Fibroblast of skin of right biceps (primary cell): ENCODE measurements around the gene CTNNB1.
"Not testable (repeated sequence)": the region's sequence is repeated elsewhere in the genome, so short reads cannot be mapped to it uniquely, and the experiment has no call there.

Source experiments
- DNase-seq: peaks from one replicate; pipeline ENCODE4 v3.0.0-alpha.2; 2013

The CTNNB1 gene

DNA sequence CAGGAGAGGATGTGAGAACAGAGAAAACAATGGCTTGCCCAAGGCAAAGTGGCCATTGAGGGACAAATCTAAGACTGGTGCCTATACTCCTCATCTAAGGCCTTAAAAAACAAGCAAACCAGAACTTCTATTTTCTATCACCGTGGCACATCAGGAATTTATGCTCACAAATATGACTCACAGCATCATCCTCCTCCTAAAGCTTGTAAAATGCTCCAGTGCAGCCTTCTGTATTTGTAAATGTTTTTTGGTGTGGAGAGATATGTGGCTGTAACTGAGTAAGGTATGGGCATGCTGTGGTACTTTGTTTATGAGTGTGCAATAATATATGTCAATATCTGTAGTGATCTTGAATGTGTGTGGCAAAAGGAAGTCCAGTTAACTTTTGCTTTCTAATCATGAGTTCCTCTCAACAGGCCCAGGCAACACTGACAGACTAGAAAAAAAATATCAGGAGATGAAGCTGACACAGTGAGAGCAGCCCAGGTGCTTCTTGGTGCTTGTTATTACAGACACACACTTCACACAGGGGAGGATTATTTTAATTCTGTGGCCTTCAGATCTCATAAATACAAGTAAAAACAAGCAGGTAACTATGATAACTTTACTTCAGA, 60.3 kb downstream of the CTNNB1 start:
- peak; percentile 49 for DNase-seq

DNA sequence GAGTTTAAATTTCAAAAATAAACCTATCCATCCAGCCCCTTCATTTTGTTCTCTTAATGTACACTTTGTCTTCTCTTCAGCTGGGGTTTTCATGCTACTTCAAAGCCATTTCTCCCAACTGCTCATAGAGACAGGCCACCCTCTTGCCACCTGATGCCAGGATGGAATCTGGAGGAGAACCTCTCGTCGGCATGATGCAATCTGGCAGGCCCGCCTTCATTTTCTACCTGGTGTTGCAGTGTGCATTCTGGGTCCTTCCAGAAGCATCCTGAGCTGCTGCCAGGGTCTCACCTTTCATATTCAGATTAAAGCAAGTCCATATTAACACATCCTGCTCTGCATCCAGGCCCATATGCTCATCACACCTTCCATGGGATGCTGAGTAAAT, 60.8 kb downstream of the CTNNB1 start:
- DNase-seq = no peak

DNA sequence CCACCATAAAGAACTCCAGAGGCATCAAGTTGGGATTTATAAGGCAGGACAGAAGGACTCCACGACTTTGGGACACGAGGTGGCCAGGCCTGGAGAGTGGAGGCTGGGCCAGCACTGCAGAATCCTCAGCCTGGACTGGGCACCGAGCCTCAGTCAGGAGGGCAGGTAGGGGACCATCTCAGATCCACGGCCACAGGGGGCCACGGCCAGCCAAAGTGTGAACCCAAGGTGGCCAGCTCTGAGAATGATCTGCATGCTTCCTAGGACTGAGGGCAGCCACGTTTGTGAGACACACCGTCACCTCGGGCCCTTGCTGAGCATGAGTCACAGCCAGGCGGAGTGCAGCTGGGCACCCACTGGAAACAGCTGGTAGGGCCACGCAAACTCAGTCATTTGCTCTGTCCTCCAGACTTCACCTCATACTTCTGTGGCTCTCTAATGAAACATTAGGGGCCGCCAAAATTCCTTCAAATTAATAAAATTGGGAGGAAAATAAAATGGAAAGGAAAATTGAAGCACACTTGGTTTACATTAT, 65.8 kb downstream of the CTNNB1 start:
- DNase-seq = peak; percentile 55

DNA sequence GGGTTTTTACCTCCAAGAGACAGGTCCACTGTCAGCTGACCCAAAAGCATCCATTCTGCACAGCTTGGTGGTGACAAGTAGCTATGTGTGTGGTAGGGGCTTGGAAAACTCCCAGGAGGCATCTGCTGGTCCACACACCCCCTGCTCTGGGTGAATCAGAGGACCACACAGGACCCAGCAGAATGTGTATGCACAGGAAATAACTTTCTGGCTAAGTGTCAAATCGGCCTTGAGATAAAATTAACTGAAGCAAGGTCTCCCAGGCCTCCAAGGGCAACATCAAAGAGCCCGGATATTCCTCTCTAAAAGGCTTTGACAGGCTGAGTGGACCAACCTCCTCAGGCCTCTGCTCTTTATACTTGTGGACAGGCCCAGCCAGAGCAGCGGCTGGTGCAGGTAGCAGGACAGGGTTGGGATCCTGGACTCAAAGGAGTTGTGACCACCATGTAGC, 66.5 kb downstream of the CTNNB1 start:
- peak; percentile 98 for DNase-seq

DNA sequence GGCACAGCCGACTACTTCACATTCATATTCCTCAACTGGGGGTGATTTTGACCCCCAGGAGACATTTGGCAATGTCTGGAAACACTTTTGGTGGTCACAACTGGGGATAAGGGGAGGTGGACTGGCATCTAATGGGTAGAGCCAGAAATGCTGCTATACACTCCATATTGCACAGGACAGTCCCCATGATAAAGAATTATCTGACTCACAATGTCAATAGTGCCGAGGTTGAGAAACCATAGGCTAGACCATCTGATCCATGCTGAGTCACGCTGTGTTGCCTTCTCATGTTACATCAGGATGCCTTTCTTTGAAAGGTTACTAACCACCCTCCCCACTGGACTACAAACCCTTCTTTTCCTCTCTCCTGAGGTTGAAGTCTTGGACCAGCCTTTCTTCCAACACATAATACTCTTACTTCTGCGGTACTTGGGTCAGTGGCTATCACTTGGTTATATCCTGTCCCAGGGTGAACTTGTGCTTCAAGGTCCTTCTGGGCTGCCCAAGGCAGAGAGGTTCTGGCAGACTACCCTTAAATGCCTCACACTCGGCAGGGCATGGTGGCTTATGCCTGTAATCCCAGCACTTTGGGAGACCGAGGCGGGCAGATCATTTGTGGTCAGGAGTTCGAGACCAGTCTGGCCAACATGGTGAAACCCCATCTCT, 68.8 kb downstream of the CTNNB1 start:
- peak; percentile 97 for DNase-seq

DNA sequence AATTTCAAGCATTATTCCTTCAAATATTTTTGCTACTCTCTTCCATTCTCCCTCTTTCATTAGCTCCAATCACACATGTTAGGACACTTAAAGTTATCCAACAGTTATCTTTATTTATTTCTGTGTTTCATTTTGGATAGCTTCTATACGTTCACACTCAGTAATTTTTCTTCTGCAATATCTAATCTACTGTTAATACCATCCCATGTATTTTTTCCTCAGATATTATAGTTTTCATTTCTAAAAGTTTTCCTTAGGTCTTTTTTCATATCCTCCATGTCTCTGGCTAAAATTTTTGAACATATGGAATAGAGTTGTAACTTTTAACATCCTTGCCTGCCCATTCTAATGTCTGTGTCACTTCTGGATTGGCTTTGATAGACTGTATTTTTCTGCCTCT, 73.4 kb downstream of the CTNNB1 start:
- no peak for DNase-seq

DNA sequence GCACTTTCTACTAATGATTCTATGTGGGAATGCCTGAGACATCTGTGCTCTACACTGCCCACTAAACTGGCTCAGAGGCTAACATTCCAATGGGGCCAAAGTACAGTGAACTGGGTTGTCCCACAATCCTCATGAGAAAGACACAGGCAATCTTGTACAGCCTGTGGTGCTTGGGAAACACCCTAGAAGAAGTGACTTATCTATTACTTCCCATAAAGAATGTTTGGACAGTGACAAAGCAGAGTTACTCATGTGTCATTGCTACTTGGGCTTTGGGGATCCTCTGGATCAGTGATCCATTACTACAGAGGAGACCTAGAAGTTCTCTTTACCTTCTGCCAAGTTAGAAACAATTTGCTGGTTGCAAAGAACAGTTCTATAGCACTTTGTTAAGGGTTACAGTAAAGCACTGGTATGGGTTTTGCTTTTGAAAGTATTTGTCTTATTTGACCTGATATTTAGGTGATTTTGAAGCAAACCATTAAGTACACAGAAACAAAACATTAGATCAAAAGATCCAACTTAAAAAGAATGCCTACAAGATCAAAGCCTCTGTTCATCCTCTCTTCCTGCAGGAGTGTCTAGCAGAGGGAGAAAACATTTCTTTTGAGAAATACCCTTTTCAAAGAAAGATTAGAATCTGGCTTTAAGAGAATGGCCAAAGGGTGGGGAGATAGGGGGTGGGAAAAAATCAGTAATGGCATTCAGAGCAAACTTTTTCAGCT, 75.8 kb downstream of the CTNNB1 start:
- peak; percentile 73 for DNase-seq

DNA sequence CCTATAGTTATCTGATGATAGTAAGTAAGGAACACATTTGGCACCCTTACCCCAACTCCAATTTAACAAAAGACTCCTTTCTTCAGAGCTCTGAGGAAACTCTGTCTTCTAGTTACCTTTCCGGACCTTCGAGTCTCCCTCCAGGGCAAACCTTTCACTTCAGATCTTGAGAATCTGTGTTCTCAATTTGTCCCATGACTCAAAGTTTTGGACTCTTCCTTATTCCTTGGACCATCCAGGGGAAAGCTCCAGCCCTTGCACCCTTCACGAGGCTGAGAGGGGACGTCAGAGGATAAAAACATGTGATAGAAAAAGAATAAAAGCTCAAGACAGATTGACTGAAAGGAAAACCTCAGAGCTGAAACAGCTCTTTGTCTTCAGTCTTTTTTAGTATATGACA, 76.9 kb downstream of the CTNNB1 start:
- no peak for DNase-seq

DNA sequence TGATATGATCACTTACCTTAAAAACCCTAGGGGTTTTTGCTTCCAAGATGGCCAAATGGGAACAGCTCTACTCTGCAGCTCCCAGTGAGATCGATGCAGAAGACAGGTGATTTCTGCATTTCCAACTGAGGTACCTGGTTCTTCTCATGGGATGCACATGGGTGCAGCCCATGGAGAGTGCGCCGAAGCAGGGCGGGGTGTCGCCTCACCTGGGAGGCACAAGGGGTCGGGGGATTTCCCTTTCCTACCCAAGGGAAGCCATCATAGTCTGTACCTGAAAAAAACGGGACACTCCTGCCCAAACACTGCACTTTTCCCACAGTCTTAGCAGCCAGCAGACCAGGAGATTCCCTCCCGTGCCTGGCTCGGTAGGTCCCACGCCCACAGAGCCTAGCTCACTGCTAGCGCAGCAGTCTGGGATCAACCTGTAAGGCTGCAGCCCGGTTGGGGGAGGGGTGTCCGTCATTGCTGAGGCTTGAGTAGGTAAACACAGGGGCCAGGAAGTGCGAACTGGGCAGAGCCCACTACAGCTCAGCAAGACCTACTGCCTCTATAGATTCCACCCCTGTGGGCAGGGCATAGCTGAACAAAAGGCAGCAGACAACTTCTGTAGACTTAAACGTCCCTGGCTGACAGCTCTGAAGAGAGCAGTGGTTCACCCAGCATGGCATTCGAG, 78.6 kb downstream of the CTNNB1 start:
- no peak for DNase-seq

DNA sequence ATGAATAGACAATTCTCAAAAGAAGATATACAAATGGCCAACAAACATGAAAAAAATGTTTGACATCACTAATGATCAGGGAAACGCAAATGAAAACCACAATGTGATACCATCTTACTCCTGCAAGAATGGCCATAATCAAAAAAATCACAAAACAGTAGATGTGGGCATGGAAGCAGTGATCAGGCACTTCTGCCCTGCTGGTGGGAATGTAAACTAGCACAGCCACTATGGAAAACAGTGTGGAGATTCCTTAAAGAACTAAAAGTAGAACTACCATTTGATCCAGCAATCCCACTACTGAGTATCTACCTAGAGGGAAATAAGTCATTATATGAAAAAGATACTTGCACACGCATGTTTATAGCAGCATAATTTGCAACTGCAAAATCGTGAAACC, 85.6 kb downstream of the CTNNB1 start:
- not testable (repeated sequence) for DNase-seq

DNA sequence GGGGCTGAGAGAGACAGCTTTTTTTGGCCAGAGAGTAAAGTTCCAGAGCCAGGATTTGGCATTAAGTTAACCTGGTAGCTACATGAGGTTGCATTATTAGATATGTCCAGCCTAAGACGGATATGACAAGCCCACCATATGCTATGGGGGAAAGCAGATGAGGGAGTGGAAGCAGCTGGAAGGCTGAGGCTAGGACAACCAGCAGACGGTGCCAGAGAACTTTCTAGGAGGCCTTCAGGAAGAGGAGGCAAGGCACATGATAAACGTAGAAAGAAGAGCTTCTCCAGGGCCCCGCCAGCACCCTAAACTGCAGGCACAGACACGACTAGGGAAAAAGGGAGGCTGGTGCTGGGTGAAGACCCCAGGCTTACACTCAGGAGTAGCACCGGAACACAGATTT, 87.0 kb downstream of the CTNNB1 start:
- DNase-seq = no peak

DNA sequence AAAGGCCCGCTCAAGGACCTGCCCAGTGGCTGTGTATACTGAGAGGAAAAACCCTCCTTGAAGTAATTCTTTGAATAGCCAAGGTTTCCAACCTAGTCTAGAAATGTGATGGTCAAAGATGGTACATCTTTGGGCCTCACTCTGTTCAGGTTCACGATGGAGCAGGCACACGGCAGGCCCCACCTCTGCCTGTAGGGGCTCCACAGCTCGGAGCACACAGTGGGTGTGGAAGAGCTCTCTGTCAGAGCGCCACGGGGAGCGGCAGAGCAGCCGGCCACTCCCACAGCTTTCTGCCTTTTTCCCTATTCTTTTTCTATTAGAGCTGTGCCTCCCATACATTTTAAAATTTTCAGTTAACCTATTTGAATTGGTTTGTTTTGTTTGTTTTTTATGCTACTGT, 89.5 kb downstream of the CTNNB1 start:
- no peak for DNase-seq
